IPS-NIHi11 (cell line): ENCODE data around the gene PFKFB3.
A peak's percentile ranks its signal among the peaks of the same experiment; 100 is the strongest.
"Not testable (repeated sequence)": the region's sequence is repeated elsewhere in the genome, so short reads cannot be mapped to it uniquely, and the experiment has no call there.

ENCODE experiments used
- DNase-seq: peaks from one replicate; pipeline ENCODE4 v3.0.0; 2012; ENCODE audit warnings: mixed read lengths, low spot score

Gene PFKFB3

GRCh38 chr10:6202098-6202683 lies 541 bp upstream of the PFKFB3 start:
- no peak for DNase-seq

GRCh38 chr10:6203331-6204062 lies 765 bp downstream of the PFKFB3 start:
- DNase-seq = peak; percentile 90

DNA sequence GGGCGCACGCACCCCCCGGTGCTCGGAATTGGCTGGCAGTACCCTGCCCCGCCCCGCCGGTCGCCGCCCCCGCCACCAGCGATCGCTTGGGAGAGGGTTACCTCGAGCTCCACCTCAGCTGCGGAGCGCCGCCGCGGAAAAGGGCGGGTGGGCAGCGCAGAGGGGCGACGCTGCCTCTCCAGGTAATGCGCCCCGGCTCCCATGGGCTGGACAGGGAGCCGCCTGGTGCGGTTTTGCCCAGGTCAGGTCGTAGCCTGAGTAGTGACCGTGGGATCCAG lies 1.3 kb downstream of the PFKFB3 start:
- peak; percentile 61 for DNase-seq

DNA sequence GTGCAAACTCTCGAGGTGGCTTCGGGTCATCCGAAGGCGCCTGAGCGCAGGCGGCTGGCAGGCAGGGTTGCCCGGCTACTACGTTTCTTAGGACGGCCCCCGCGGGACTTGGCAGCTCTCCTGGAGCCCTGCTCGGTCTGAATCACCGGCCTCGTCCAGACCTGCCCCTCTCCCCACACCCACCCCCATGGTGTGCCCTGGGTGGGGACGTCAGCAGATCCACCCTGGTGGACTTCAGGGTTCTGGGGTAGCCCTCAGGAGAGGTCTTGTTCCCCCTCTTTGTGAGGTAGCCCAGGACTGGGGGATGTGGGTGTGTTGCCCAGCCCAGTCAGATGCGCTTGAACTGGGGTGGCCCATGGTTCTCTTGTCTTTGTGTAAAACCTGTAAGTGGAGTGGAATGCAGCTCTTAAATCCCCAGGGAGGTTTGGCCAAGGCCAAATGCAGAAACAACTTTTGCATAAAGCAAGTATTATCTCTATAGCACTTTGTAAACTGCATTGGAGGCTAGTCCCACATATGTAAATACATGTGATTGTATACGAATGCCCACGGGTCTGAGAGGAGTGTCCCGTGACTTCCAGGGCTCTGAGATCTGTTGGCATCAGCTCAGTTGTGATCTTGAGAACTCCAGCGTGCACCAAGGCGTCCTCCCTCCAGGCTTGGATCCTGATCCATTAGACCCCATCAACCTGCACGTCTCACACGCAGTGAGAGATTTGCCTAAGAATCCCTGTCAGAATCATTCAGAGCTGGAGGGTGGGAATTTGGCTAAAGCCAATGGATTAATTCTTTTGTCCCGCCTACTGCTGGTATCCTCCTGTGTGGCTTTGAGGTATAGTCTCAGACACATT lies 1.8 kb downstream of the PFKFB3 start:
- no peak for DNase-seq

- DNase-seq = not testable (repeated sequence)
Observed at GRCh38 chr10:6206486-6206885, 3.8 kb downstream of the PFKFB3 start.

DNA sequence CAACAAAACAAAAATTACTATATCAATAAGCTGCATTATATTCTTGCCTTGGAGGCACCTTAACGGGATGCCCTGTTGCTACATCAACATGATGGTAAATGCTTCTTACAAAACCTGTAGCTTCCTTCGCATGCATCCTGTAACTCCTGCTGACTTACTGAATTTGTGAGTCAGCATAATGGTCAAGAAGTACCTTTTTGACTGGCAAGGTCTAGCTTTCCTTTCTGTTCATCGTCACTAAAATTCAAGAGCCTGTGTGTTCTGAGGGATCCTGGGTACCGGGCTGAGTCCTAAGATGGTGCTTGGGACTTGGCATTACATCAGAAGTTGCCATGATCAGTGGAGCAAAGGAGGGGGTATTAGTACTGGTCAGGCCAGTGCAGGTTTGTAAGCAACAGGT lies 4.9 kb downstream of the PFKFB3 start:
- peak; percentile 1 for DNase-seq

GRCh38 chr10:6208799-6209235 lies 6.1 kb downstream of the PFKFB3 start:
- DNase-seq = peak; percentile 4

DNA sequence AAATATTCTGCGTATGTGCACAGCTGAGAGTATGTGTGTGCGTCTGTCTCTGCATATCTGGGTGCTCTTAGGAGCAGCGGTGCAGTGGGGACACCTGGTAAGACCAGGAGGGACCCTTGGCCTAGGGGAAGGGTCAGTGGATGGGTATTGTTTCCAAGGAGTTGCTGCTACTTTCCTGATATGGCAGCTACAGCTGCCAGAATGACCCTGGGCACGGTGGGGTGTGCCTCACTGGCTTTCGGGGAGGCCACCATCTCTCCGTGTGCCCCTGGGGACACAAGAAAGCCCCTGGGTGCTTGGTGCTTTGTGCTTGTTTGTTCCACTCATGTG lies 8.6 kb downstream of the PFKFB3 start:
- no peak for DNase-seq

GRCh38 chr10:6211671-6212635 lies 9.2 kb downstream of the PFKFB3 start:
- DNase-seq = peak; percentile 36

- no peak for DNase-seq
Observed at GRCh38 chr10:6212806-6213205, 10.1 kb downstream of the PFKFB3 start.

DNA sequence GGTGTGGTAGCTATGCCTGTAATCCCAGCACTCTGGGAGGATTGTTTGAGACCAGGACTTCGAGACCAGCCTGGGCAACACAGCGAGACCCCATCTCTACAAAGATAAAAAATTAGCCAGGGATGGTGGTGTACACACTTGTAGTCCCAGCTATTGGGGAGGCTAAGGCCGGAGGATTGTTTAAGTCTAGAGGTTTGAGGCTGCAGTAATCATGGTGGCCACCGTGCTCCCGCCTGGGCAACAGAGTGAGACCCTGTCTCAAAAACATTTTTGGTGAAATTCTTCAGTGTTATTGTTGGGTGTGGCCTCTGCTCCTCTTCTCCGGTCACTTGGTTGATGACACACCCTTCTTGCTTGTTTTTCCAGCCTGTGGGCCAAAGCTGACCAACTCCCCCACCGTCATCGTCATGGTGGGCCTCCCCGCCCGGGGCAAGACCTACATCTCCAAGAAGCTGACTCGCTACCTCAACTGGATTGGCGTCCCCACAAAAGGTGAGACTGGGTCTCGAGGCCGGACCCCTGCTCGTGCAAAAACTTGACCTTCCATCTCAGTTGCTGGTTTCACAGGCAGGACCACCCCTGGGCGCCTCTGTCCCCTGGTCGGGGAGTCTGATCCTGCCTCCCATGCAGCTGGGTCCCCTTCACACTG lies 10.6 kb downstream of the PFKFB3 start:
- no peak for DNase-seq

GRCh38 chr10:6213908-6214307 lies 11.2 kb downstream of the PFKFB3 start:
- DNase-seq = no peak

- no peak for DNase-seq
Observed at GRCh38 chr10:6214612-6215011, 11.9 kb downstream of the PFKFB3 start.

DNA sequence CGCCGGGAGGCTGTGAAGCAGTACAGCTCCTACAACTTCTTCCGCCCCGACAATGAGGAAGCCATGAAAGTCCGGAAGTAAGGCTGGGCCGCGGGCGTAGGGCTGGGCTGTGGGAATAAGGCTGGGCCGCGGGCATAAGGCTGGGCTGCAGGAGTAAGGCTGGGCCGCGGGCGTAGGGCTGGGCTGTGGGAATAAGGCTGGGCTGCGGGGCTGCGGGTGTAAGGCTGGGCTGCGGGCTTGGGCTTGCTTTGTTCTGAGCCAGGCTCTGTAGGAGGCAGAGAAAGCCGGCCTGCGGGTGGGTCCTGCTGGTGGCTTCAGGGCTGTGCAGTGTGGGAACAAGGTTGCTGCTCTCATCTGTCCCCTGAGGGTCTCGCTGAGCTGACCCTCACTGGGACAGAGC lies 12.5 kb downstream of the PFKFB3 start:
- no peak for DNase-seq

GRCh38 chr10:6215683-6216484 lies 13.2 kb downstream of the PFKFB3 start:
- DNase-seq = no peak

- no peak for DNase-seq
Observed at GRCh38 chr10:6216916-6217315, 14.2 kb downstream of the PFKFB3 start.

- DNase-seq = no peak
Observed at GRCh38 chr10:6217611-6218010, 14.9 kb downstream of the PFKFB3 start.

- no peak for DNase-seq
Observed at GRCh38 chr10:6218692-6219493, 16.2 kb downstream of the PFKFB3 start.

- no peak for DNase-seq
Observed at GRCh38 chr10:6219494-6219836, 16.7 kb downstream of the PFKFB3 start.
